GM19452 (cell line): ENCODE results near the gene C9orf152.
"Not testable (repeated sequence)": the region's sequence is repeated elsewhere in the genome, so short reads cannot be mapped to it uniquely, and the experiment has no call there.

ENCODE experiments used
- ATAC-seq: cut with Tn5 transposase; IDR thresholded peaks from one replicate; pipeline ENCODE4 v1.9.1; 2021; ENCODE audit not compliant: unreplicated experiment

C9orf152 gene

GRCh38 chr9:110208031-110208430 is at the start of gene C9orf152:
Gene C9orf152, minus strand, starts transcription at chr9:110208159. Its CDS starts 580 bp downstream, at chr9:110207579.
- ATAC-seq: no peak

GRCh38 chr9:110257097-110257841 is 49.3 kb upstream of the C9orf152 start:
- peak; percentile 1 for ATAC-seq

- ATAC-seq: peak; percentile 73
Observed at GRCh38 chr9:110256380-110257096, 48.6 kb upstream of the C9orf152 start, which contains the start of gene TXN. Gene TXN, minus strand, starts transcription at chr9:110256507. Its CDS starts 72 bp downstream, at chr9:110256435.

- peak; percentile 20 for ATAC-seq
Observed at GRCh38 chr9:110255463-110256379, 47.8 kb upstream of the C9orf152 start.

- no peak for ATAC-seq
Observed at GRCh38 chr9:110255034-110255462, 47.1 kb upstream of the C9orf152 start.

GRCh38 chr9:110254500-110254899 is 46.5 kb upstream of the C9orf152 start:
- no peak for ATAC-seq

GRCh38 chr9:110252509-110253139 is 44.7 kb upstream of the C9orf152 start:
- no peak for ATAC-seq

GRCh38 chr9:110251770-110252169 is 43.8 kb upstream of the C9orf152 start:
- not testable (repeated sequence) for ATAC-seq

- ATAC-seq: no peak
Observed at GRCh38 chr9:110251212-110251611, 43.3 kb upstream of the C9orf152 start.

GRCh38 chr9:110249603-110250002 is 41.6 kb upstream of the C9orf152 start:
- ATAC-seq: no peak

- ATAC-seq: no peak
Observed at GRCh38 chr9:110248361-110248760, 40.4 kb upstream of the C9orf152 start.

GRCh38 chr9:110246214-110246613 is 38.3 kb upstream of the C9orf152 start:
- ATAC-seq: no peak

GRCh38 chr9:110244616-110245015 is 36.7 kb upstream of the C9orf152 start:
- no peak for ATAC-seq

- no peak for ATAC-seq
Observed at GRCh38 chr9:110241858-110242321, 33.9 kb upstream of the C9orf152 start.

GRCh38 chr9:110241260-110241857 is 33.4 kb upstream of the C9orf152 start:
- no peak for ATAC-seq

GRCh38 chr9:110240198-110240597 is 32.2 kb upstream of the C9orf152 start:
- ATAC-seq: no peak

- no peak for ATAC-seq
Observed at GRCh38 chr9:110228321-110228720, 20.4 kb upstream of the C9orf152 start.

GRCh38 chr9:110224583-110224982 is 16.6 kb upstream of the C9orf152 start:
- no peak for ATAC-seq

GRCh38 chr9:110220809-110221208 is 12.8 kb upstream of the C9orf152 start:
- ATAC-seq: no peak

- ATAC-seq: no peak
Observed at GRCh38 chr9:110217656-110218099, 9.7 kb upstream of the C9orf152 start.
